ENCODE data around the gene NAB2.

DNA sequence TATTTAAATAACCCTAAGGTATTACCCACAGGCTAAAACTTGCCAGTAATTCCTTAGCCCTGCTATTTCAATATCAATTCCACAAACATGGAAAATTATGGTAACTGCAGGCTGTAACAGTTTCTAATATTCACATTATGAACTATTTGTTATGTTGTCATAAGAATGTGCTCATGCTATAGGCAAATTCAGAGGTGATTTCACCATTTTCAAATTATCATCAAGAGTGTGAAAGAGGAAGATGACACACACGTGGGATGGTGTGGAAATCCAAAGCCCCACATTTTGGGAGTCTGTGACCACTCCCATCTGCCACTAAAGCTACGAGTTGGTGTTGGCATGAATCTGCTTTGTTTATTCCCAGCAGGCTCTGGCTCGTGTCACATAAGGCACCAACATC is 33.1 kb upstream of the NAB2 start:
- TF ChIP-seq, protein P1, sequence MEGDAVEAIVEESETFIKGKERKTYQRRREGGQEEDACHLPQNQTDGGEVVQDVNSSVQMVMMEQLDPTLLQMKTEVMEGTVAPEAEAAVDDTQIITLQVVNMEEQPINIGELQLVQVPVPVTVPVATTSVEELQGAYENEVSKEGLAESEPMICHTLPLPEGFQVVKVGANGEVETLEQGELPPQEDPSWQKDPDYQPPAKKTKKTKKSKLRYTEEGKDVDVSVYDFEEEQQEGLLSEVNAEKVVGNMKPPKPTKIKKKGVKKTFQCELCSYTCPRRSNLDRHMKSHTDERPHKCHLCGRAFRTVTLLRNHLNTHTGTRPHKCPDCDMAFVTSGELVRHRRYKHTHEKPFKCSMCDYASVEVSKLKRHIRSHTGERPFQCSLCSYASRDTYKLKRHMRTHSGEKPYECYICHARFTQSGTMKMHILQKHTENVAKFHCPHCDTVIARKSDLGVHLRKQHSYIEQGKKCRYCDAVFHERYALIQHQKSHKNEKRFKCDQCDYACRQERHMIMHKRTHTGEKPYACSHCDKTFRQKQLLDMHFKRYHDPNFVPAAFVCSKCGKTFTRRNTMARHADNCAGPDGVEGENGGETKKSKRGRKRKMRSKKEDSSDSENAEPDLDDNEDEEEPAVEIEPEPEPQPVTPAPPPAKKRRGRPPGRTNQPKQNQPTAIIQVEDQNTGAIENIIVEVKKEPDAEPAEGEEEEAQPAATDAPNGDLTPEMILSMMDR (IDR thresholded peaks at IDR 0.05; ENCODE audit: insufficient read depth, low read length, poor library complexity, severe bottlenecking): no peak
- no peak for TF ChIP-seq EZH2phosphoT487 (conservative IDR thresholded peaks at IDR 0.05; ENCODE audit: low read length)

All from SU-DHL-6 (cell line).